ENCODE data around the gene RSAD1.

- TF ChIP-seq CTCF (IDR thresholded peaks at IDR 0.05; ENCODE audit: borderline replicate concordance, extremely low read depth, low read length, poor library complexity, severe bottlenecking) (no peak), EZH2 (IDR thresholded peaks at IDR 0.05; ENCODE audit: borderline replicate concordance, low read depth, low read length, severe bottlenecking) (no peak)
Observed at GRCh38 chr17:50471009-50471905, 7.4 kb upstream of the RSAD1 start.
